OCI-LY7 (cell line): ENCODE results near the gene UBAC1.

Source experiments
- CTCF ChIP-seq: fragments of 200-600 bp; sonication (generic); conservative IDR thresholded peaks from 2 replicates; pipeline ENCODE4 v1.5.1; 2014; ENCODE audit warnings: mild to moderate bottlenecking, antibody characterized with exemption, low read length, moderate library complexity, mixed read lengths
- EZH2phosphoT487 ChIP-seq: fragments of 200-600 bp; sonication (generic); IDR thresholded peaks from 2 replicates; pipeline ENCODE4 v1.6.1; 2018; ENCODE audit warnings: low read depth, borderline replicate concordance, mild to moderate bottlenecking, mixed run types, antibody characterized with exemption, low read length, moderate library complexity, mixed read lengths

- TF ChIP-seq CTCF (no peak), EZH2phosphoT487 (no peak)
Observed at GRCh38 chr9:135887021-135887507, 74.1 kb downstream of the UBAC1 start.
